AG08395 (cell line): ENCODE data around the gene ITGB3.
"Not testable (repeated sequence)": the region's sequence is repeated elsewhere in the genome, so short reads cannot be mapped to it uniquely, and the experiment has no call there.

Experiments used
- DNase-seq: peaks from one replicate; pipeline ENCODE4 v3.0.0; 2012; ENCODE audit warnings: mixed read lengths, low spot score

Gene ITGB3

GRCh38 chr17:47253541-47254402 is at the start of gene ITGB3:
Gene ITGB3, plus strand, starts transcription at chr17:47253827. Its CDS starts 35 bp downstream, at chr17:47253862.
- DNase-seq, result peak; percentile 64

- peak; percentile 36 for DNase-seq
Observed at GRCh38 chr17:47203984-47204721, 49.5 kb upstream of the ITGB3 start.

- peak; percentile 49 for DNase-seq
Observed at GRCh38 chr17:47204722-47205418, 48.8 kb upstream of the ITGB3 start.

- peak; percentile 70 for DNase-seq
Observed at GRCh38 chr17:47205419-47205963, 48.1 kb upstream of the ITGB3 start.

- no peak for DNase-seq
Observed at GRCh38 chr17:47207143-47208067, 46.2 kb upstream of the ITGB3 start.

GRCh38 chr17:47208744-47209488 is 44.7 kb upstream of the ITGB3 start, which contains the start of gene MYL4:
Gene MYL4, plus strand, starts transcription at chr17:47209348. Its CDS starts 75 bp downstream, at chr17:47209423.
- no peak for DNase-seq

GRCh38 chr17:47209499-47209898 is 44.1 kb upstream of the ITGB3 start:
- no peak for DNase-seq

GRCh38 chr17:47210105-47210504 is 43.5 kb upstream of the ITGB3 start:
- DNase-seq, result no peak

GRCh38 chr17:47210779-47211178 is 42.8 kb upstream of the ITGB3 start:
- DNase-seq, result no peak

GRCh38 chr17:47212458-47212857 is 41.2 kb upstream of the ITGB3 start:
- no peak for DNase-seq

GRCh38 chr17:47213540-47213939 is 40.1 kb upstream of the ITGB3 start:
- DNase-seq, result no peak

- DNase-seq, result no peak
Observed at GRCh38 chr17:47214931-47215330, 38.7 kb upstream of the ITGB3 start.

GRCh38 chr17:47216821-47217220 is 36.8 kb upstream of the ITGB3 start:
- DNase-seq, result not testable (repeated sequence)

GRCh38 chr17:47217279-47217678 is 36.3 kb upstream of the ITGB3 start:
- not testable (repeated sequence) for DNase-seq

GRCh38 chr17:47218896-47219430 is 34.7 kb upstream of the ITGB3 start:
- no peak for DNase-seq

- DNase-seq, result no peak
Observed at GRCh38 chr17:47219621-47220475, 33.8 kb upstream of the ITGB3 start.

- no peak for DNase-seq
Observed at GRCh38 chr17:47220531-47220999, 33.1 kb upstream of the ITGB3 start.

GRCh38 chr17:47221154-47221553 is 32.5 kb upstream of the ITGB3 start:
- DNase-seq, result no peak

- DNase-seq, result no peak
Observed at GRCh38 chr17:47222047-47222446, 31.6 kb upstream of the ITGB3 start.
